ENCODE results near the gene KRT84.

DNA sequence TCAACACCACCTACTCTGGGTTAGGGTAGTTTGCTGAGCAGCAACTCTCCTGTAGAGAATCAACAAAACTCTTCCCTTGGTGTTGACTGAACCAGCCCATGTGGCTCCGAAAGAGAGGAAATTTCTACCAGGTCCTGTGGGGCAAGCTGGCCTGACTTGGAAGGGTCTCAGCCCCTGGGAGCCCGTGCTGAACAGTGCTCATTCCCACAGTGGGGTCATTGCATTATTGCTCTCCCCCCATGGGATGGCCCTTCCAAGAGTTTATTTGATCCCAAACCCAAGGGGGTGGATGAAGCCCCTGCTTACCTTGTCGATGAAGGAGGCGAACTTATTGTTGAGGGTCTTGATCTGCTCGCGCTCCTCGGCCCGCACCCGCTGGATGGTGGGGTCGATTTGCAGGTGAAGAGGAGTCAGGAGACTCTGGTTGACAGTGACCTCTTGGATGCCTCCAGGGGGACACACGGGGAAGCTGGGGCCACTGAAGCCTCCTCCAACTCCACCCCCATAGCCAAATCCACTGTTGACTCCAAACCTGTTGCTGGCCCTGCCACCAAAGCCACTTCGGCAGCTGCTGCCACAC lies 48.1 kb upstream of the KRT84 start:
- TF ChIP-seq, protein P1, sequence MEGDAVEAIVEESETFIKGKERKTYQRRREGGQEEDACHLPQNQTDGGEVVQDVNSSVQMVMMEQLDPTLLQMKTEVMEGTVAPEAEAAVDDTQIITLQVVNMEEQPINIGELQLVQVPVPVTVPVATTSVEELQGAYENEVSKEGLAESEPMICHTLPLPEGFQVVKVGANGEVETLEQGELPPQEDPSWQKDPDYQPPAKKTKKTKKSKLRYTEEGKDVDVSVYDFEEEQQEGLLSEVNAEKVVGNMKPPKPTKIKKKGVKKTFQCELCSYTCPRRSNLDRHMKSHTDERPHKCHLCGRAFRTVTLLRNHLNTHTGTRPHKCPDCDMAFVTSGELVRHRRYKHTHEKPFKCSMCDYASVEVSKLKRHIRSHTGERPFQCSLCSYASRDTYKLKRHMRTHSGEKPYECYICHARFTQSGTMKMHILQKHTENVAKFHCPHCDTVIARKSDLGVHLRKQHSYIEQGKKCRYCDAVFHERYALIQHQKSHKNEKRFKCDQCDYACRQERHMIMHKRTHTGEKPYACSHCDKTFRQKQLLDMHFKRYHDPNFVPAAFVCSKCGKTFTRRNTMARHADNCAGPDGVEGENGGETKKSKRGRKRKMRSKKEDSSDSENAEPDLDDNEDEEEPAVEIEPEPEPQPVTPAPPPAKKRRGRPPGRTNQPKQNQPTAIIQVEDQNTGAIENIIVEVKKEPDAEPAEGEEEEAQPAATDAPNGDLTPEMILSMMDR (tag by site-specific recombination; IDR thresholded peaks at IDR 0.05) = no peak
- TF ChIP-seq ZNF175 (tag by site-specific recombination; IDR thresholded peaks at IDR 0.05) (no peak), ZNF596 (tag by site-specific recombination; IDR thresholded peaks at IDR 0.05) (no peak)

Measured in HEK293 (cell line).